Heart left ventricle (tissue), 16 donors: Measurements from ENCODE around the gene VWA8. TPM values are rescaled to one million over a fixed set of nuclear protein-coding genes. Genes with fewer than 3 reads are reported as not detected.

Source experiments
- ATAC-seq, 4 donors: fragments of 200-7000 bp; cut with Tn5 transposase; one replicate each; pipeline ENCODE4 v1.9.1; 2020 to 2022; ENCODE audit warnings: moderate library complexity in 4 of 4, mild to moderate bottlenecking in 3 of 4, moderate number of reproducible peaks in 1 of 4
- DNase-seq, 5 donors: peaks; one replicate each; pipeline ENCODE4 v3.0.0-alpha.2; 2020
- H3K27ac ChIP-seq, 12 donors: fragments of 200-600 bp; sonication (generic) in 4 of 12; one replicate each; pipeline versions ENCODE4 v1.5.0 to v1.8.0; 2016 to 2022; ENCODE audit warnings: mild to moderate bottlenecking in 2 of 12
- H3K27me3 ChIP-seq, 9 donors: fragments of 200-600 bp; sonication (generic) in 2 of 9; one replicate each; pipeline versions ENCODE4 v1.5.1 to v1.8.0; 2016 to 2022; ENCODE audit warnings: mild to moderate bottlenecking in 3 of 9
- H3K36me3 ChIP-seq, 9 donors: fragments of 200-600 bp; sonication (generic) in 2 of 9; one replicate each; pipeline versions ENCODE4 v1.5.0 to v1.8.0; 2018 to 2022; ENCODE audit warnings: mild to moderate bottlenecking in 2 of 9
- H3K4me1 ChIP-seq, 12 donors: fragments of 200-600 bp; sonication (generic) in 4 of 12; one replicate each; pipeline versions ENCODE4 v1.5.0 to v1.8.0; 2016 to 2022; ENCODE audit warnings: mild to moderate bottlenecking in 3 of 12
- H3K4me3 ChIP-seq, 12 donors: fragments of 200-600 bp; sonication (generic) in 4 of 12; one replicate each; pipeline versions ENCODE4 v1.5.0 to v1.8.0; 2017 to 2022; ENCODE audit warnings: mild to moderate bottlenecking in 9 of 12, moderate library complexity in 4 of 12
- H3K9me3 ChIP-seq, 12 donors: fragments of 200-600 bp; sonication (generic) in 4 of 12; one replicate each; pipeline versions ENCODE4 v1.5.0 to v1.8.0; 2016 to 2022; ENCODE audit warnings: mild to moderate bottlenecking in 1 of 12
- POLR2A ChIP-seq, 2 donors: fragments of 450-650 bp; IDR thresholded peaks; one replicate each; pipeline ENCODE4 v1.6.1; 2017; ENCODE audit warnings: antibody characterized with exemption in 2 of 2, mild to moderate bottlenecking in 2 of 2, moderate library complexity in 2 of 2
- WGBS, 4 donors: extraction: QIAGEN DNeasy Blood & Tissue Kit in 2 of 4; methylation state at CpG; one replicate each; pipeline versions ENCODE4 v1.1.5 to v1.1.7; 2013 to 2018; 5-methylcytosine and 5-hydroxymethylcytosine counted together
- intact Hi-C, 10 donors: fragments of 100-400 bp; cut with DNase I; formaldehyde crosslinking; loops; one replicate each; pipeline versions ENCODE4 v1.11.1 to v1.14.2; 2022
- polyA plus RNA-seq, 2 donors: library from polyadenylated mRNA; stranded (reverse); fragments of 200-250 nt; gene quantifications; one replicate each; pipeline ENCODE4 v1.2.3, GENCODE V29; 2013
- total RNA-seq, 9 donors: library from RNA; depleted of rRNA in 2 of 9; stranded (reverse); fragments of >200 nt in 2 of 9; fragmentation: NEBNext Ultra II Directional in 3 of 9; extraction: Animal tissue kit (Norgen Biotek cat#: 25700) in 3 of 9; gene quantifications; one replicate each; pipeline versions ENCODE4 v1.1.0 to v1.2.4, GENCODE V29; 2016 to 2023
- TF ChIP-seq, protein P1 (sequence below), 12 donors: fragments of 200-600 bp; sonication (generic) in 4 of 12; IDR thresholded peaks; one replicate each; pipeline versions ENCODE4 v1.5.0 to v1.8.0; 2018 to 2022; ENCODE audit warnings: antibody characterized with exemption in 12 of 12, mild to moderate bottlenecking in 5 of 12
- donor health status: ischemic (EF 13 %, LVEDD 7.1; RV severe dilation, severe dysfunction).
- donor health status: healthy with polysubstance abuse.
- donor health status: DM: no; HTN: yes; CAD: no.
- donor health status: DM: no; HTN: no; CAD: no.
- donor health status: ischemic (EF 25% LVEDD 6.9; RV normal size, moderate dysfunction).
- donor health status: ischemic (EF 25% LVEDD 5.7; RV mildly dilated, moderate dysfunction).
- donor health status: healthy.
- donor health status: DM: yes; HTN: yes; CAD: no.
- donor health status: ischemic (EF 35%, LVEDD 5.7; RV mildly dilated, moderate dysfunction).
- donor health status: nonischemic (EF 11% LVEDD 7.7; RV severe dilation, severe dysfunction).
- donor health status: DM: yes; HTN: yes; CAD: no.
- donor health status: PGD.
- donor health status: ischemic (EF 29% LVEDD 5.4; RV normal size, mild dysfunction).
- donor health status: nonischemic (EF 23%, LVEDD 6.1; RV moderate dilation, normal function).

VWA8 gene
- total and polyA plus RNA-seq, 11 donors: 12.1 to 64.1 (median 41.8) TPM

DNA sequence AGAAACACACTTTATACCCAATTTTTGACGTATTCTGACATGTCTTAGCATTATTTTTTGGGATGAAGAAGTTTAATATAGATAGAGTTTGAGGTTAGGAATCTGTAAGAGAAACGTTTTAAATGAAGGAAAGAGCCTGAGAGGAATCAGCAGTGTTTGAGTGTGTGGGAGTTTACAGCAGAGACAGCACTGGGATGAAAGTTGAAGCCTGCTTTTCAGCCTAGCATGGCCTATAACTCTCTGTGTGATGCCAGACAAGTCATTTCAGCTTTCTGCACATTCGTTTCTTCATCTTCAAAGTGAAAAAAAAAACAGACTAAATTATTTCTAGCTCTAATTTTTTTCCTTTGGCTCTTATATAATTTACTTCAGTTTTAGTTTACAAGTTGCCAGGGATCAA is 326.5 kb downstream of the VWA8 start:
- peaks cover 0 to 6% (median 1%) of the 10 kb centered on the region in 12 donors for H3K4me1 ChIP-seq
- 78 to 80% (median 80%) methylated on average over 3 of the region's 3 CpGs for WGBS, 4 donors
- no peak overlapping the region for H3K27ac ChIP-seq
- ATAC-seq (no peak), DNase-seq (no peak)
- H3K4me3 ChIP-seq: no peak overlapping the region
- H3K9me3 ChIP-seq: no peaks in the 10 kb centered on the region
- TF ChIP-seq, protein P1, sequence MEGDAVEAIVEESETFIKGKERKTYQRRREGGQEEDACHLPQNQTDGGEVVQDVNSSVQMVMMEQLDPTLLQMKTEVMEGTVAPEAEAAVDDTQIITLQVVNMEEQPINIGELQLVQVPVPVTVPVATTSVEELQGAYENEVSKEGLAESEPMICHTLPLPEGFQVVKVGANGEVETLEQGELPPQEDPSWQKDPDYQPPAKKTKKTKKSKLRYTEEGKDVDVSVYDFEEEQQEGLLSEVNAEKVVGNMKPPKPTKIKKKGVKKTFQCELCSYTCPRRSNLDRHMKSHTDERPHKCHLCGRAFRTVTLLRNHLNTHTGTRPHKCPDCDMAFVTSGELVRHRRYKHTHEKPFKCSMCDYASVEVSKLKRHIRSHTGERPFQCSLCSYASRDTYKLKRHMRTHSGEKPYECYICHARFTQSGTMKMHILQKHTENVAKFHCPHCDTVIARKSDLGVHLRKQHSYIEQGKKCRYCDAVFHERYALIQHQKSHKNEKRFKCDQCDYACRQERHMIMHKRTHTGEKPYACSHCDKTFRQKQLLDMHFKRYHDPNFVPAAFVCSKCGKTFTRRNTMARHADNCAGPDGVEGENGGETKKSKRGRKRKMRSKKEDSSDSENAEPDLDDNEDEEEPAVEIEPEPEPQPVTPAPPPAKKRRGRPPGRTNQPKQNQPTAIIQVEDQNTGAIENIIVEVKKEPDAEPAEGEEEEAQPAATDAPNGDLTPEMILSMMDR (IDR thresholded peaks at IDR 0.05): no peak
- TF ChIP-seq POLR2A (IDR thresholded peaks at IDR 0.05): no peak
- intact Hi-C loops: no loop called here
- no peaks in the 10 kb centered on the region for H3K27me3 ChIP-seq
- no peaks in the 10 kb centered on the region for H3K36me3 ChIP-seq

- H3K27me3 ChIP-seq: no peaks in the 10 kb centered on the region
- ATAC-seq (no peak), DNase-seq (no peak)
- no peak overlapping the region for H3K4me3 ChIP-seq
- 91 to 97% (median 94%) methylated on average over 4 of the region's 4 CpGs for WGBS, 4 donors
- no peaks in the 10 kb centered on the region for H3K36me3 ChIP-seq
- H3K9me3 ChIP-seq: no peaks in the 10 kb centered on the region
- no peak for TF ChIP-seq POLR2A (IDR thresholded peaks at IDR 0.05)
- TF ChIP-seq, protein P1 (IDR thresholded peaks at IDR 0.05): no peak
- H3K4me1 ChIP-seq: no peaks in the 10 kb centered on the region
- H3K27ac ChIP-seq: no peak overlapping the region
- intact Hi-C loops: no loop called here
Observed at GRCh38 chr13:41633776-41634175, 327.1 kb downstream of the VWA8 start.

DNA sequence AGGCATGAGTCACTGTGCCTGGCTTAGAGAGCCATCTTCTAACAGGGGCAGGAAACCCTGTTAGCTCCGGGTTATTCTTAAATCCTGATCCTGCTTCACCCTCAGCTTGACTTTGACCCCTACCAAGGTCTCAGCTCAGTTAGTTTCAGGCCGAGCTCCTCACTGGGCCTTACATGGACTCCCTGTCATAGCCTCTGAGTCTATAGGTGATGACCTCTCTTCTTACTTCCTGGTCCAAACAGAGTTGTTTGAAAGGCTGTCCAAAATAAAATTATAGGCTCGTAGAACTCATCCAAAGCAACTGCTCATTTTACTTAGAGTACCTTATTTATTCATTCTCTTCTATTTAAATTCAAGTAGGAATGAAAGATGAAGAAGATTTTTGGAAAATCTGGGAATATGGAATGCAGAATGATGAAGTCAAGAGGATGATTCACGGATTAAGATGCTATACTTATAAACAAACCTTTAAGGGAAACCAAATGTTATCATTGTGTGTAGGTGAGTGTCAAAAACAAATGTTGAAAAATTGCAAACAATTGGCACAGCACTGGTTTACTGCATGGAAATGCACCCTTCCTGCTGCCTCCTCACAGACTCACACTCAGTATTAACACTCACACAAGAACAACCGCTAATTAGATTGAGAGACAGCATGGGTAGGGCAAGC is 329.5 kb downstream of the VWA8 start:
- TF ChIP-seq, protein P1 (IDR thresholded peaks at IDR 0.05): no peak
- no peak for DNase-seq

GRCh38 chr13:41627425-41627824 is 333.5 kb downstream of the VWA8 start:
- no peak for DNase-seq
- H3K27ac ChIP-seq: no peak overlapping the region
- H3K4me3 ChIP-seq: no peak overlapping the region
- H3K27me3 ChIP-seq: no peaks in the 10 kb centered on the region
- WGBS, 4 donors: 97 to 99% (median 98%) methylated on average over 5 of the region's 5 CpGs
- intact Hi-C loops: no loop called here
- H3K4me1 ChIP-seq: peaks cover 0 to 15% (median 11%) of the 10 kb centered on the region in 12 donors
- ATAC-seq: no peak
- H3K9me3 ChIP-seq: peaks cover 0 to 9% (median 0%) of the 10 kb centered on the region in 12 donors
- TF ChIP-seq, protein P1 (IDR thresholded peaks at IDR 0.05): no peak
- TF ChIP-seq POLR2A (IDR thresholded peaks at IDR 0.05): no peak
- H3K36me3 ChIP-seq: no peaks in the 10 kb centered on the region

More for the DNA sequence above, 329.5 kb downstream of the VWA8 start:
- H3K27ac ChIP-seq: no peak overlapping the region
- peak in 2 of 4 donors; percentile 16 to 39 for ATAC-seq
- H3K27me3 ChIP-seq: no peaks in the 10 kb centered on the region
- intact Hi-C loops: no loop called here
- H3K4me3 ChIP-seq: no peak overlapping the region
- H3K4me1 ChIP-seq: no peaks in the 10 kb centered on the region
- WGBS, 4 donors: 81 to 93% (median 88%) methylated on average over 5 of the region's 5 CpGs
- H3K36me3 ChIP-seq: no peaks in the 10 kb centered on the region
- H3K9me3 ChIP-seq: peaks cover 0 to 5% (median 0%) of the 10 kb centered on the region in 12 donors
